ENCODE results near the gene GTF3C4. TPM values are rescaled to one million over a fixed set of nuclear protein-coding genes. Genes with fewer than 3 reads are reported as not detected.

GTF3C4 gene
- total and polyA plus RNA-seq, 2 of the 13 experiments (the other 11 are each of a cell fraction or from before 2014, with no cell fraction given), result 2.6 to 12.9 TPM

DNA sequence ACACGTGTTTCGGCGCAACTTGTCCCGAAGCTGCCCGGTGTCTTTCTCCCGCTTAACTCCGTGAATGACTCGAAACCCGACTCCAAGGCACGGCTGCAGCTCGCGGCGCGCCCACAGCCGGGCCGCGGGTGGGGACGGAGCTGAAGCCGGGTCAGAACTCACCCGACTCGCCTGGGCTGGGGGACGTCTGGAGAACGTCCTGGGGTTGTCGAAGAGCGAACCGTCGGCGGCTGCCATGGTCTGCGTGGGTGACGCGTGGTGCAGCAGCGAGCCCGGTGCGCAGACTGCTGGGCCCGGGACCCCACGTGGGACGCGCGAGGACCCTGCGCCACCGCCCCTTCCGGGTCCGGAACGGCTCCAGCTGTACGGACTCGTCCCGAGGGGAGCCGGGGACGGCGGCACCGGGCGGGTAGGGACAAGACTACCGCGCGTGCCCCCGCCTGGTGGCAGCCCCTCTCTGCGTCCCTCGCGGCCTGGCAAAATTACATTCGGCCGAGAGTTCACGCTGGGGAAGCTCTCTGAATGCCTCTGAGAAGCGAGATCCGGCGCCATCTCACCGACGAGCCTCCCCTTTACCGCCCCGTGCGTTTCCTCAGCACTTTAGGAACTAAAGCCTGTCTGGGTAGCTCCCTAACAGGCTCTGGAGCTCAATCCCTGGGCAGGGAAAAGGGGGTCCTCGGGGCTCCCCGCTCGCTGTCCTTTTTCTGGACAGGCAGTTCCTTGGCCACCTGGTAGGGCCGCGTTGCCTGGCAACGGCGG is 387 bp upstream of the GTF3C4 start, which contains the start of gene DDX31 (continued):
- TF ChIP-seq NR2C2 (CRISPR knock-in tag; IDR thresholded peaks at IDR 0.05; ENCODE audit: borderline replicate concordance), result peak; percentile 54

DNA sequence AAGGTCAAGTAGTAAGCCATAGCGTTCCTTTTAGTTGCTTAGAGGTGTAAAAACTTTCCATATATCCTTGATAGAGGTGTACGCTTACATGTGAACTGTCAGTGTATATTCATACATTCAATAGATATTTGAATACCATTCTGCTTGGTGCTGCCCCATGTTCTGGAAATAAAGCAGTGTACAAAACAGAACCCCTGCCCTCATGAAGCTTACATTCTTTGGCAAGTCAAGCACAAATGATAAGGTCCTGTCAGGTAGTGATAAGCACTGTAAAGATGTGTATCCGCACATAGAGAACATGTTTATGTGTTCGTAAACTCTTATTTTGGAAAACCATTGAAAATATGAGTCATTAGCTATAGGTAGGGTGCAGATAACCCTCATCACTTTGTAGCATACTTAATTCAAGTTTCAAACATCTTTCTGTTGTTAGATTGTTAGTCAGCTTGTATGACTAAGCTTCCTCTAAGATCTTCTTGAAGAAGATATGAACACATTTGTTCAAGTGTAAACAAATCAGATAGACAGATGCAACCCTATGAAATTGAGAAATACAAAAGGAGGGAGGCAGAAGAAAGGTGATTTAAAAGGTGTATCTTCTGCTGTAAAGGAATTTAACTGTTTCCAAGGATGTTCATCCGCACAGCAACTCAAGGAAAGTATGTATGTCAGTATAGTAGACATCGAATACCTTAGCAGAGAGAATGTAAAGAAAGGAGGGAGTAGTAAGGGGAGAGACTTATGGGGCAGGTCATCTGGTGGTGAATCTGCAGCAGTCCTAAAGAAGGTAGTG is 1.6 kb downstream of the GTF3C4 start:
- intact Hi-C loops (cut with micrococcal nuclease; ENCODE audit: unreplicated experiment), result no loop called here
- no peak for DNase-seq (ENCODE audit: low spot score)
- H3K4me3 ChIP-seq (replicated peaks in 1 of 3; ENCODE audit: insufficient read depth in 1 of 3, low read depth in 2 of 3, low read length in 3 of 3), result peak overlapping the region; percentile 65 to 100 (median 88); a peak in 5 of 6 replicates
- 87% methylated on average over 6 of the region's 6 CpGs for WGBS (ENCODE audit: low lambda C conversion rate)
- no peaks in the 10 kb centered on the region; a peak in 1 of 5 replicates for H3K27me3 ChIP-seq (ENCODE audit: control insufficient read depth in 1 of 2, insufficient read depth in 2 of 2, low read length in 2 of 2)
- no peaks in the 10 kb centered on the region for H3K9me3 ChIP-seq (ENCODE audit: low read length)
- H3K79me2 ChIP-seq (ENCODE audit: insufficient read depth, low read length), result peaks cover 78% of the 10 kb centered on the region
- no peak for ATAC-seq
- peaks cover 26% of the 10 kb centered on the region for H4K20me1 ChIP-seq (ENCODE audit: insufficient read depth, low read length)
- BruUV-seq (replicated peaks), result no TSS peak
- H2AFZ ChIP-seq (ENCODE audit: low read length), result no peak overlapping the region
- no peak overlapping the region for H3K27ac ChIP-seq (ENCODE audit: extremely low read length, insufficient read depth, low read length)
- no peaks in the 10 kb centered on the region; a peak in 1 of 5 replicates for H3K36me3 ChIP-seq (replicated peaks in 1 of 2; ENCODE audit: control insufficient read depth in 1 of 2, insufficient read depth in 2 of 2, low read length in 2 of 2)
- POLR2A ChIA-PET, result no interaction called here
- CTCF ChIA-PET (ENCODE audit: low intra/inter-chr PET ratio, low total read pairs), result no interaction called here
- peak overlapping the region; percentile 90; the same call in 1 of the 2 replicates for H3K9ac ChIP-seq (ENCODE audit: insufficient read depth, low read depth, low read length)
- H3K4me1 ChIP-seq (ENCODE audit: insufficient read depth, low read length), result peaks cover 48% of the 10 kb centered on the region
- H3K4me2 ChIP-seq (ENCODE audit: low read depth, low read length), result peak overlapping the region; percentile 83
- in situ Hi-C loops (cut with HindIII; ENCODE audit: extremely low pct_ligation_motif_present, low pct_unique_long_range_greater_than_20kb), result no loop called here
- no peak for FAIRE-seq
- TF ChIP-seq NFIC (IDR thresholded peaks at IDR 0.05; ENCODE audit: low read length), result no peak
- no peak for TF ChIP-seq ZNF34 (CRISPR knock-in tag; IDR thresholded peaks at IDR 0.05; ENCODE audit: borderline replicate concordance)
- TF ChIP-seq, protein P1, sequence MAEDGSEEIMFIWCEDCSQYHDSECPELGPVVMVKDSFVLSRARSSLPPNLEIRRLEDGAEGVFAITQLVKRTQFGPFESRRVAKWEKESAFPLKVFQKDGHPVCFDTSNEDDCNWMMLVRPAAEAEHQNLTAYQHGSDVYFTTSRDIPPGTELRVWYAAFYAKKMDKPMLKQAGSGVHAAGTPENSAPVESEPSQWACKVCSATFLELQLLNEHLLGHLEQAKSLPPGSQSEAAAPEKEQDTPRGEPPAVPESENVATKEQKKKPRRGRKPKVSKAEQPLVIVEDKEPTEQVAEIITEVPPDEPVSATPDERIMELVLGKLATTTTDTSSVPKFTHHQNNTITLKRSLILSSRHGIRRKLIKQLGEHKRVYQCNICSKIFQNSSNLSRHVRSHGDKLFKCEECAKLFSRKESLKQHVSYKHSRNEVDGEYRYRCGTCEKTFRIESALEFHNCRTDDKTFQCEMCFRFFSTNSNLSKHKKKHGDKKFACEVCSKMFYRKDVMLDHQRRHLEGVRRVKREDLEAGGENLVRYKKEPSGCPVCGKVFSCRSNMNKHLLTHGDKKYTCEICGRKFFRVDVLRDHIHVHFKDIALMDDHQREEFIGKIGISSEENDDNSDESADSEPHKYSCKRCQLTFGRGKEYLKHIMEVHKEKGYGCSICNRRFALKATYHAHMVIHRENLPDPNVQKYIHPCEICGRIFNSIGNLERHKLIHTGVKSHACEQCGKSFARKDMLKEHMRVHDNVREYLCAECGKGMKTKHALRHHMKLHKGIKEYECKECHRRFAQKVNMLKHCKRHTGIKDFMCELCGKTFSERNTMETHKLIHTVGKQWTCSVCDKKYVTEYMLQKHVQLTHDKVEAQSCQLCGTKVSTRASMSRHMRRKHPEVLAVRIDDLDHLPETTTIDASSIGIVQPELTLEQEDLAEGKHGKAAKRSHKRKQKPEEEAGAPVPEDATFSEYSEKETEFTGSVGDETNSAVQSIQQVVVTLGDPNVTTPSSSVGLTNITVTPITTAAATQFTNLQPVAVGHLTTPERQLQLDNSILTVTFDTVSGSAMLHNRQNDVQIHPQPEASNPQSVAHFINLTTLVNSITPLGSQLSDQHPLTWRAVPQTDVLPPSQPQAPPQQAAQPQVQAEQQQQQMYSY (CRISPR knock-in tag; IDR thresholded peaks at IDR 0.05), result no peak
- TF ChIP-seq ZNF331 (CRISPR knock-in tag; IDR thresholded peaks at IDR 0.05), result no peak
- TF ChIP-seq, protein P2, sequence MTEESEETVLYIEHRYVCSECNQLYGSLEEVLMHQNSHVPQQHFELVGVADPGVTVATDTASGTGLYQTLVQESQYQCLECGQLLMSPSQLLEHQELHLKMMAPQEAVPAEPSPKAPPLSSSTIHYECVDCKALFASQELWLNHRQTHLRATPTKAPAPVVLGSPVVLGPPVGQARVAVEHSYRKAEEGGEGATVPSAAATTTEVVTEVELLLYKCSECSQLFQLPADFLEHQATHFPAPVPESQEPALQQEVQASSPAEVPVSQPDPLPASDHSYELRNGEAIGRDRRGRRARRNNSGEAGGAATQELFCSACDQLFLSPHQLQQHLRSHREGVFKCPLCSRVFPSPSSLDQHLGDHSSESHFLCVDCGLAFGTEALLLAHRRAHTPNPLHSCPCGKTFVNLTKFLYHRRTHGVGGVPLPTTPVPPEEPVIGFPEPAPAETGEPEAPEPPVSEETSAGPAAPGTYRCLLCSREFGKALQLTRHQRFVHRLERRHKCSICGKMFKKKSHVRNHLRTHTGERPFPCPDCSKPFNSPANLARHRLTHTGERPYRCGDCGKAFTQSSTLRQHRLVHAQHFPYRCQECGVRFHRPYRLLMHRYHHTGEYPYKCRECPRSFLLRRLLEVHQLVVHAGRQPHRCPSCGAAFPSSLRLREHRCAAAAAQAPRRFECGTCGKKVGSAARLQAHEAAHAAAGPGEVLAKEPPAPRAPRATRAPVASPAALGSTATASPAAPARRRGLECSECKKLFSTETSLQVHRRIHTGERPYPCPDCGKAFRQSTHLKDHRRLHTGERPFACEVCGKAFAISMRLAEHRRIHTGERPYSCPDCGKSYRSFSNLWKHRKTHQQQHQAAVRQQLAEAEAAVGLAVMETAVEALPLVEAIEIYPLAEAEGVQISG (CRISPR knock-in tag; IDR thresholded peaks at IDR 0.05), result no peak
- TF ChIP-seq ZNF816 (CRISPR knock-in tag; IDR thresholded peaks at IDR 0.05; ENCODE audit: borderline replicate concordance), result no peak
- TF ChIP-seq GTF3A (CRISPR knock-in tag; conservative IDR thresholded peaks at IDR 0.05), result no peak
- no peak for TF ChIP-seq ZC3H13 (CRISPR knock-in tag; IDR thresholded peaks at IDR 0.05)
- no peak for TF ChIP-seq ZNF234 (CRISPR knock-in tag; conservative IDR thresholded peaks at IDR 0.05)
- TF ChIP-seq, protein P3, sequence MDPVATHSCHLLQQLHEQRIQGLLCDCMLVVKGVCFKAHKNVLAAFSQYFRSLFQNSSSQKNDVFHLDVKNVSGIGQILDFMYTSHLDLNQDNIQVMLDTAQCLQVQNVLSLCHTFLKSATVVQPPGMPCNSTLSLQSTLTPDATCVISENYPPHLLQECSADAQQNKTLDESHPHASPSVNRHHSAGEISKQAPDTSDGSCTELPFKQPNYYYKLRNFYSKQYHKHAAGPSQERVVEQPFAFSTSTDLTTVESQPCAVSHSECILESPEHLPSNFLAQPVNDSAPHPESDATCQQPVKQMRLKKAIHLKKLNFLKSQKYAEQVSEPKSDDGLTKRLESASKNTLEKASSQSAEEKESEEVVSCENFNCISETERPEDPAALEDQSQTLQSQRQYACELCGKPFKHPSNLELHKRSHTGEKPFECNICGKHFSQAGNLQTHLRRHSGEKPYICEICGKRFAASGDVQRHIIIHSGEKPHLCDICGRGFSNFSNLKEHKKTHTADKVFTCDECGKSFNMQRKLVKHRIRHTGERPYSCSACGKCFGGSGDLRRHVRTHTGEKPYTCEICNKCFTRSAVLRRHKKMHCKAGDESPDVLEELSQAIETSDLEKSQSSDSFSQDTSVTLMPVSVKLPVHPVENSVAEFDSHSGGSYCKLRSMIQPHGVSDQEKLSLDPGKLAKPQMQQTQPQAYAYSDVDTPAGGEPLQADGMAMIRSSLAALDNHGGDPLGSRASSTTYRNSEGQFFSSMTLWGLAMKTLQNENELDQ (CRISPR knock-in tag; IDR thresholded peaks at IDR 0.05; ENCODE audit: borderline replicate concordance), result no peak
